Subcutaneous abdominal adipose tissue (tissue), 5 donors: ENCODE results near the gene MICA.

Experiments
- H3K27ac ChIP-seq: one replicate; pipeline ENCODE4 v1.7.0; 2013; ENCODE audit warnings: low read depth, mild to moderate bottlenecking, inconsistent platforms, low read length, moderate library complexity
- H3K27me3 ChIP-seq, 5 donors: one replicate each; pipeline ENCODE4 v1.7.0; 2013; ENCODE audit warnings: low read length in 5 of 5, inconsistent platforms in 1 of 5; ENCODE audit not compliant: control insufficient read depth in 5 of 5, insufficient read depth in 4 of 5
- H3K36me3 ChIP-seq, 5 donors: one replicate each; pipeline ENCODE4 v1.7.0; 2013; ENCODE audit warnings: low read length in 5 of 5; ENCODE audit not compliant: control insufficient read depth in 5 of 5, insufficient read depth in 5 of 5
- H3K4me1 ChIP-seq, 5 donors: one replicate each; pipeline ENCODE4 v1.7.0; 2013; ENCODE audit warnings: low read length in 5 of 5, mild to moderate bottlenecking in 3 of 5, moderate library complexity in 1 of 5; ENCODE audit not compliant: control insufficient read depth in 5 of 5, insufficient read depth in 5 of 5
- H3K4me3 ChIP-seq, 5 donors: one replicate each; pipeline ENCODE4 v1.7.0; 2013; ENCODE audit warnings: low read length in 5 of 5, low read depth in 1 of 5
- H3K9ac ChIP-seq, 5 donors: one replicate each; pipeline ENCODE4 v1.7.0; 2013; ENCODE audit warnings: low read length in 5 of 5, mild to moderate bottlenecking in 4 of 5, moderate library complexity in 3 of 5
- H3K9me3 ChIP-seq, 5 donors: one replicate each; pipeline ENCODE4 v1.7.0; 2013; ENCODE audit warnings: low read length in 5 of 5; ENCODE audit not compliant: control insufficient read depth in 5 of 5
- donor health status: healthy.
- donor health status: healthy.
- donor health status: healthy.
- donor health status: healthy.
- donor health status: healthy.

Gene MICA

DNA sequence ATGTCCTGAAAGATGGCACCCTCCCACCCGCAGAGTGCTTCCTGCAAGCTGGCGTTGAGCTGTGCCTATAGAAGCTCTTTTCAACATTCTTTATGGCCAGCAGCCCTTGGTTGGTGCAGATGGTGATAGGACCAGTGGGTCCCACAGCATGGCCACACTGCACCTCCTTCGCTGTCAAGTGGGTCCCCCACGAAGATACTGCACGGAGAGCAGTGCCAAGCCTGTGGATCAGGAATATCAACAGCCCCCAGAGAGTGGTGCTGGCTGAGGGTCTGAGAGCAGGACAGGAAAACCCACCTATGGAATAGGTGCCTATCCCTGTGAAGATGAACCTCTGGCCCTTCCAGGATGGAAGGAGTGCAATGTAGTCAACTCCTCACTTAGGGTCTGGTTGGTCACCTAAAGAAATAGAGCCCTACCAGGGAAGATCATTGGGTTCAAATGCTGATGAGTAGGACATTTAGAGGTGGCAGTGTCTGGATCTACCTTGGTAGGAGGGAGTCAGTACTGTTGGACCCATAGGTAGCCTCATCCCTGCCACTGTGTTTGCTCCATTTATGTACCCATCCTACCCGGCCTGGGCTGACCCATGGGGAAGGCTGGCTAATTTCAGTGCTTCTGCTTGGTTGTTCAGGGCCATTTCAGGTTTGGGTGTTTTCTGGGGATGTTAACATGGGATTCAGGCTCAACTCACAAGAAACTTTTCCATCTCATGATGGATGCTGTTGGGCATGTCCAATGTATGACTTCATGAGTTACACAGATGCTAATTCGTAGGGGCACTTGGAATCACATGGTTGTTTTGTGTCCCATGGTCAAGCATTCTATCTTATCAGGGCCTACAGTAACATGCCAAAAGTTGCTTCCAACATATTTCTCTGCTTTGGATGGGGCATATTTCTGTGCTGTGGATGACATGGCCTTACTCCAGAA lies 61.1 kb downstream of the MICA start:
- peak overlapping the region in 4 of 5 donors; percentile 69 to 93 (median 79) for H3K4me3 ChIP-seq
- H3K27ac ChIP-seq = no peak overlapping the region
- H3K36me3 ChIP-seq = peaks cover 0 to 3% (median 0%) of the 10 kb centered on the region in 5 donors
- peaks cover 0 to 47% (median 13%) of the 10 kb centered on the region in 5 donors for H3K4me1 ChIP-seq
- peaks cover 0 to 3% (median 0%) of the 10 kb centered on the region in 5 donors for H3K27me3 ChIP-seq
- no peaks in the 10 kb centered on the region for H3K9me3 ChIP-seq
- H3K9ac ChIP-seq = no peak overlapping the region
